Lung (tissue), 12 donors: Measurements from ENCODE around the gene RSPRY1. TPM values are rescaled to one million over a fixed set of nuclear protein-coding genes. Genes with fewer than 3 reads are reported as not detected.

Experiments
- ATAC-seq: fragments of 200-7000 bp; cut with Tn5 transposase; one replicate; pipeline ENCODE4 v1.9.1; 2020; ENCODE audit warnings: moderate number of reproducible peaks; ENCODE audit not compliant: insufficient read depth, low FRiP score
- DNase-seq, 3 donors: peaks; one replicate each; pipeline ENCODE4 v3.0.0-alpha.2; 2013 to 2017
- H3K27ac ChIP-seq, 2 donors: one replicate each; pipeline ENCODE4 v1.5.1; 2013; ENCODE audit warnings: mild to moderate bottlenecking in 2 of 2, moderate library complexity in 2 of 2, control low read depth in 1 of 2, inconsistent platforms in 1 of 2, low read depth in 1 of 2, low read length in 1 of 2
- H3K27me3 ChIP-seq, 3 donors: one replicate each; pipeline ENCODE4 v1.5.1; 2013; ENCODE audit warnings: low read length in 2 of 3; ENCODE audit not compliant: control insufficient read depth in 3 of 3, insufficient read depth in 3 of 3
- H3K36me3 ChIP-seq, 4 donors: one replicate each; pipeline ENCODE4 v1.5.1; 2013; ENCODE audit warnings: low read length in 4 of 4, mild to moderate bottlenecking in 1 of 4, moderate library complexity in 1 of 4; ENCODE audit not compliant: control insufficient read depth in 4 of 4, insufficient read depth in 4 of 4
- H3K4me1 ChIP-seq, 5 donors: one replicate each; pipeline ENCODE4 v1.5.1; 2013; ENCODE audit warnings: low read length in 5 of 5, mild to moderate bottlenecking in 2 of 5, moderate library complexity in 1 of 5; ENCODE audit not compliant: control insufficient read depth in 5 of 5, insufficient read depth in 5 of 5
- H3K4me3 ChIP-seq: one replicate; pipeline ENCODE4 v1.5.1; 2013; ENCODE audit warnings: mild to moderate bottlenecking, control low read depth, moderate library complexity
- H3K9ac ChIP-seq, 2 donors: one replicate each; pipeline ENCODE4 v1.5.1; 2013; ENCODE audit warnings: low read length in 2 of 2, control low read depth in 1 of 2; ENCODE audit not compliant: insufficient read depth in 1 of 2
- H3K9me3 ChIP-seq, 4 donors: one replicate each; pipeline ENCODE4 v1.5.1; 2013; ENCODE audit warnings: low read length in 3 of 4, mild to moderate bottlenecking in 1 of 4, moderate library complexity in 1 of 4; ENCODE audit not compliant: control insufficient read depth in 4 of 4, insufficient read depth in 3 of 4
- WGBS, 2 donors: extraction: QIAGEN DNeasy Blood & Tissue Kit; methylation state at CpG; one replicate each; pipeline ENCODE4 v1.1.7; 2013; 5-methylcytosine and 5-hydroxymethylcytosine counted together
- polyA plus RNA-seq, 2 donors: library from polyadenylated mRNA; stranded (reverse); fragments of 200-250 nt; gene quantifications; one replicate each; pipeline ENCODE4 v1.2.1, GENCODE V29; 2013
- total RNA-seq, 2 donors: library from RNA; depleted of rRNA in 1 of 2; stranded (reverse); fragments of >200 nt in 1 of 2; gene quantifications; one replicate each; pipeline ENCODE4 v1.2.1, GENCODE V29; 2014 to 2021
- TF ChIP-seq, protein P1 (sequence below): IDR thresholded peaks from 2 replicates; pipeline ENCODE4 v1.5.1; 2012; ENCODE audit warnings: mild to moderate bottlenecking; ENCODE audit errors: control extremely low read depth, extremely low read depth
- donor health status: control.
- donor health status: control.
- donor health status: Bipolar disorder and iron deficiency.
- donor health status: healthy.
- donor health status: DM: yes; HTN: yes; CAD: no.

The RSPRY1 gene
- total and polyA plus RNA-seq, 4 donors, result 10.5 to 71.7 (median 25.2) TPM

DNA sequence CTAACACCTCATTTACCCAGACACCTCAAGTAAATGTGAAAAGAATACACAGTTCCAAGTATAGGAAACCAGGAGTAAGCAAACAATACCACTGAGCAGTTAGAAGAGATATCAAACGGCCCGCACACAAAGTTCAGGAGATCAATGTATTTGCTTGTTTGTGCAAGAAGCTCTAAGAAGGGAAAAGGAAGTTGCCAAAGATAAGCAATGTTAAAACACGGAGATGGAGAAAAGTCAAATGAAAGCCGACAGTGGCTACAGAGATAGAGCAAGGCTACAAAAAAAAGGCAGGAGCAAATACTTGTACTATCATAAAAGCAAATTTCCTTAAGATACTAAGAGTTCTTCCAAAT, 29.8 kb upstream of the RSPRY1 start:
- Histone ChIP-seq H3K27ac (no peak overlapping the region), H3K4me3 (no peak overlapping the region), H3K36me3 (peaks cover 17 to 30% (median 23%) of the 10 kb centered on the region in 4 donors), H3K27me3 (no peaks in the 10 kb centered on the region), H3K9ac (no peak overlapping the region), H3K4me1 (peaks cover 0 to 3% (median 0%) of the 10 kb centered on the region in 5 donors), H3K9me3 (no peaks in the 10 kb centered on the region)
- TF ChIP-seq, protein P1, sequence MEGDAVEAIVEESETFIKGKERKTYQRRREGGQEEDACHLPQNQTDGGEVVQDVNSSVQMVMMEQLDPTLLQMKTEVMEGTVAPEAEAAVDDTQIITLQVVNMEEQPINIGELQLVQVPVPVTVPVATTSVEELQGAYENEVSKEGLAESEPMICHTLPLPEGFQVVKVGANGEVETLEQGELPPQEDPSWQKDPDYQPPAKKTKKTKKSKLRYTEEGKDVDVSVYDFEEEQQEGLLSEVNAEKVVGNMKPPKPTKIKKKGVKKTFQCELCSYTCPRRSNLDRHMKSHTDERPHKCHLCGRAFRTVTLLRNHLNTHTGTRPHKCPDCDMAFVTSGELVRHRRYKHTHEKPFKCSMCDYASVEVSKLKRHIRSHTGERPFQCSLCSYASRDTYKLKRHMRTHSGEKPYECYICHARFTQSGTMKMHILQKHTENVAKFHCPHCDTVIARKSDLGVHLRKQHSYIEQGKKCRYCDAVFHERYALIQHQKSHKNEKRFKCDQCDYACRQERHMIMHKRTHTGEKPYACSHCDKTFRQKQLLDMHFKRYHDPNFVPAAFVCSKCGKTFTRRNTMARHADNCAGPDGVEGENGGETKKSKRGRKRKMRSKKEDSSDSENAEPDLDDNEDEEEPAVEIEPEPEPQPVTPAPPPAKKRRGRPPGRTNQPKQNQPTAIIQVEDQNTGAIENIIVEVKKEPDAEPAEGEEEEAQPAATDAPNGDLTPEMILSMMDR, result no peak
- no peak for ATAC-seq
- WGBS, 2 donors, result 24 to 49% methylated on average over 4 of the region's 4 CpGs
- no peak for DNase-seq

DNA sequence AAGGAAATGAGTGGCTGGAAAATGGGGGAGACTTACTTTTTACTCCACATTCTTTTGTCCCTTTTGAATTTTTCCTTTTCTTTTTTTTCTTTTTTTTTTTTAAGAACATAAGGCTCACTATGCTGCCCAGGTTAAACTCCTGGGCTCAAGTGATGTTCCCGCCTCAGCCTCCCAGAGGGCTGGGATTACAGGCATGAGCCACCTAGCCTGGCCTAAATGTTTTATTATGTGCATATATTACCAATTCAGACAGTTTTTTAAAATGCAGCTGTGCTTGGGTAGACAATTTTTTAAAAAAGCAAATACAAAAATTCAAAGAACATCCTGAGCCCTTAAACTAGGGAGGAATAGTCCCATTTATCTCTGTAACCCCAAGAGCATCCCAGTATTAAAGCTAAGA, 28.6 kb upstream of the RSPRY1 start:
- Histone ChIP-seq H3K27ac (no peak overlapping the region), H3K36me3 (peaks cover 17 to 29% (median 23%) of the 10 kb centered on the region in 4 donors), H3K4me3 (no peak overlapping the region), H3K27me3 (no peaks in the 10 kb centered on the region), H3K4me1 (peaks cover 0 to 3% (median 0%) of the 10 kb centered on the region in 5 donors), H3K9me3 (no peaks in the 10 kb centered on the region), H3K9ac (no peak overlapping the region)
- TF ChIP-seq, protein P1, result no peak
- ATAC-seq, result no peak
- WGBS, 2 donors, result 95 to 96% methylated on average over 1 of the region's 1 CpG
- DNase-seq, result no peak

DNA sequence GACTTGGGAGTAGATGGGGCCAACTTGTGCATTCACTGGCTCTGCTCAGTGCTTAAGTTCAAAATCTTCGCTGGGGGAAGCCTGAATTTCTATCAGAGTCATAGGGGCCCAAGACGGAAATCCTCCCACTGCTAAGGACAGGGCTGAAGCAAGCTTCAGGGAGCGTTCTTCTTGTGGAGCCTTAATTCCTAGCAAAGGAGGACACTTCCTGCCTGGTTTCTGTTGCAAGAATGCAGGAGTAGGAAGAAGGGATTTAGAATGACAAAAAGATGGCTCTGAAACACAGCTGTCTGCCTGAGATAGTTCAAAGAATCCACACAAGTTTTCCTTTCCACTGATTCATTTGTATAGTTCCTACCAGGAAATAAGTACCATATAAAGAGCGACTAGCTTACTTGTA, 26.7 kb upstream of the RSPRY1 start:
- WGBS, 2 donors, result 59 to 76% methylated on average over 4 of the region's 4 CpGs

More for the DNA sequence above, 26.7 kb upstream of the RSPRY1 start:
- DNase-seq, result no peak
- peaks cover 4 to 31% (median 19%) of the 10 kb centered on the region in 4 donors for H3K36me3 ChIP-seq
- ATAC-seq, result no peak
- no peaks in the 10 kb centered on the region for H3K27me3 ChIP-seq
- no peak overlapping the region for H3K4me3 ChIP-seq
- no peaks in the 10 kb centered on the region for H3K9me3 ChIP-seq
- TF ChIP-seq, protein P1, result no peak
- no peak overlapping the region for H3K27ac ChIP-seq
- peaks cover 0 to 3% (median 0%) of the 10 kb centered on the region in 5 donors for H3K4me1 ChIP-seq
- no peak overlapping the region for H3K9ac ChIP-seq
